CD4-positive, alpha-beta T cell treated with Interleukin-6 for 4 hours (primary cell): Measurements from ENCODE around the gene NAA35.
"Not testable (repeated sequence)": the region's sequence is repeated elsewhere in the genome, so short reads cannot be mapped to it uniquely, and the experiment has no call there.

ENCODE experiments used
- DNase-seq: peaks from one replicate; pipeline ENCODE4 v3.0.0-alpha.2; 2020; ENCODE audit warnings: mixed read lengths

NAA35 gene

DNA sequence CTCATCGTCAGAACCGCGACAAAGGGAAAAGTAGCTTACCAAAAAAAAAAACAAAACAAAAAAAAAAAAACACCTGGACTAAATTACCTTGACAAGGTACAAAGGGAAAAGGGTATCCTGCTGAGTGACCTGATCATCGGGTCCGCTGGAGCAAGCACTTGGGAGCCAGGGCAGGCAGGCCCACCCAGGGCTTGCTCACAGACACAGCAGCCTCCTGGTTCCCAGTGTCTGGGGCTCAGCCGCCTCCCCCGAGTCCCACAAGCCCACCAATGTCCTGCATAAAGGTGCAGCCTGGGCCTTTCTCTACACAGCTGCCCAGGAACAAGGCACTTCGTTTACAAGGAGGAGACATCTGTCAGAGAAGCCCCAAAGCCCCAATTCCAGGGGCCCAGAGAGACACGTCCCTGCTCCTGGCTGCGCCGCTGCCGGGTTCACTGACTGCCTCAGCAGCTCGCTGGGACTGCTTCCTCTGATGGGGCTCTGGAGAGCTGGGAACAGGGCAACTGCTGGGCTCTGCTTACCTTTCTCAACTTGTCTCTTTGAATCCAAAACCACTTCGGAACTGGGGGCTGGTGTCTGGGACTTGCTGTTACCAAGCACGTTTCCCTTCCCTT lies 95.0 kb downstream of the NAA35 start:
- DNase-seq = no peak

DNA sequence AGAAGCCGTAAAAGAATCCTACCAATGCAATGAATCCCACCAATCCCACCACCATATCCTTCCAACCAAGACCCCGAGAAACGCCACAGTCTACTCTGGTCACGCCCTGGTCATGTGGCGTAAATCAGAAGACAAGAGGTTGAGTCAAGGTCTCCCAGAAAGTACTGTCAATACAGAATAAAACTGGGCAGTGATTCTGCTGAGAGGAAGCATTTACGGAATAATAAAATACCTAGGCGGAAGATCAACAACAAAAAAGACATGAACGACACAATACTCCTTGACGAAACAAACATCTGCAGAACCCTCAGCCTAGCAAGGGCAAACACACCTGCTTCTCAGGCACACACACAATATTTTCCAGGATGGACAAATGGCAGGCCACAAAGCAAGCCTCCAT lies 95.6 kb downstream of the NAA35 start:
- no peak for DNase-seq

DNA sequence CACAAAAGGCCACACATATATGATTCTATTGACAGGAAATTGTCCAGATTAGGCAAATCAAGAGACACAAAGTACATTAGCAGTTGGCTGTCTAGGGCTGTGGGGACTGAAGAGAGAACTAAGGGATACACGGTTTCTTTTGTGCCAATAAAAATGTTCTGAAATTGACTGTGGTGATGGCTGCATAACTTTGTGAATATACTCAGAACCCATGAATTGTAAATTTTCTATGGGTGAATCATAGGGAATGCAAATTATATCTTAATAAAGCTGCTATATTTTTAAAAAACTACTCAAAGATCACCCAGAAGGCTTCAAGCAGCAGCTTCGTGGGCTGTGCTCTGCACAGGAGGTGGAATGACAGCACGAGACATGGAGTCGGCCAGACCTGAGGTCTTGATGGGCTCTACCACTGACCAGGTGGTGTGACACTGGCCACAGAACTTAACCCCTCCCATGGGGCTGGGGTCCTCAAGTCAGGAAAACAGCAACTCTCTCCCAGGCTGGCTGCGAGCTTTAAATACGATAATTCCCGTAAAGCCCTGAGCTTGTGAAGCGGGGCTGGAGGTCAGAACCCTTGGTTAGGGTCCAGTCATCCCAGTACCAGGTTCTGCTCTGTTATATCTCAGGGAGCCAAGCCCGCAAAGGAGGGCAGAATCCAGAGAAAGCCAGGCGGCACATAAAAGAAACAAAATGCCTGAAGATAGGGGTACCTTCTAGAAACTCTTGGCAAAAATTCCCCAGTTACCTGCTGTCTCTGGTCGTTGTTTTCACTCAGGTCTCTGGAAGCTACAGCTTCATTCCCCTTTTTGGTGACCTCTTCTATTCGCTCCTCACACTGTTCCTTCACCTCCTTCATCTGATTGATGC lies 99.3 kb downstream of the NAA35 start:
- no peak for DNase-seq

GRCh38 chr9:86040861-86041155 lies 99.9 kb downstream of the NAA35 start:
- no peak for DNase-seq

DNA sequence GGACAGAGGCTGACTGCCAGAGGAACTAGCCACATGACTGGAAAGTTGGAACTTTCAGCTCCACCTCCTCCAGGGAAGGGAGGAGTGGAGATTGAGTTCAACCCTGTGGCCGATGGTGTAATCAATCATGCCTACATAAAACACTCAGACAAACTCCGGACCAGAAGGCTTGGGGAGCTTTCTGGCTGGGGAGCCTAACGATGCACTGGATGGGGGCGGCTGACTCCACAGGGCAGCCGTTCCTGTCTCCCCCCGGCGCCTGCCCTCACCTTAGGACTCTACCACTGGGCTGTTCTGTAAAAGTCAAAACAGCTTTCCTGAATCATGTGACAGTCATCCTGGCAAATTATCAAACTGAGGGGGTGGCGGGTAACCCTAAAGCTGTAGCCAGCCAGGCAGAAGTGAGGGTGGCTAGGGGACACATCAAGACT lies 100.4 kb downstream of the NAA35 start:
- no peak for DNase-seq

- no peak for DNase-seq
Observed at GRCh38 chr9:86042199-86042978, 101.4 kb downstream of the NAA35 start.

DNA sequence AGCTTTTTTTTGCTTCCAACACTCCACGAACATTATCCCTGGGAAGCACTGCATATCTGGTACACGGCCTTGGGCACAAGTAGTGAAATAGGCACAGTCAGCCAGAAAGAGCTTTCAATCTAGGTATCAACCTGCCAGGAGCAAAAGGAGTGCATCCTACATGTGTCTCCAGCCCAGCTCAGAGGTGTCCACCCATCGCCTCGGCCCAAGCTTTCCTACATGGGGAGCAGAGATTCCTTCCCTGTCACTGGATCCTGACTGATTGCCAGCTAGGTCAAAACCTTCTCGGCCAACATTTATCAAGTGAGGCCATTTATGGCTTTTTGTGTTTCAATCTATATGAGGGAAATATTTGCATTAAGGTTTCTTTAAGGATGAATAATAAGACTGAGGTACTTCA lies 102.6 kb downstream of the NAA35 start:
- DNase-seq = no peak

DNA sequence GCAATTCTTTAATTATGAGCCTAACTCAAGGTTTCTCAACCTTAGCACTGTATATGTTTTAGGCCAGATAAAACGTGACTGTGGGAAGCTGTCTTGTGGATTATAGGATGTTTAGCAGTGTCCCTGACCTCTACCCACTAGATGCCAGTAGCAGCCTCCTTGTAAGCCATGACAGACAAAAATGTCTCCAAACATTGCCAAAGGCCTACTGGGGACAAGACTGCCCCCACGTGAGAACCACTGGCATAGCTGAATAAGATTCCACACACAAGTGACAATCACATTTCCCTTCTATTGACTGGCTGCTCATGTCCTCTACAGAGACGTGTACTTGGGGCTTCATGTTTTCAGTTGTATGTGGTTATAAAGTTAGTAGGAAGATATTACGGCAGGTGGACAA lies 103.1 kb downstream of the NAA35 start:
- DNase-seq = no peak

GRCh38 chr9:86045654-86046053 lies 104.7 kb downstream of the NAA35 start:
- no peak for DNase-seq

DNA sequence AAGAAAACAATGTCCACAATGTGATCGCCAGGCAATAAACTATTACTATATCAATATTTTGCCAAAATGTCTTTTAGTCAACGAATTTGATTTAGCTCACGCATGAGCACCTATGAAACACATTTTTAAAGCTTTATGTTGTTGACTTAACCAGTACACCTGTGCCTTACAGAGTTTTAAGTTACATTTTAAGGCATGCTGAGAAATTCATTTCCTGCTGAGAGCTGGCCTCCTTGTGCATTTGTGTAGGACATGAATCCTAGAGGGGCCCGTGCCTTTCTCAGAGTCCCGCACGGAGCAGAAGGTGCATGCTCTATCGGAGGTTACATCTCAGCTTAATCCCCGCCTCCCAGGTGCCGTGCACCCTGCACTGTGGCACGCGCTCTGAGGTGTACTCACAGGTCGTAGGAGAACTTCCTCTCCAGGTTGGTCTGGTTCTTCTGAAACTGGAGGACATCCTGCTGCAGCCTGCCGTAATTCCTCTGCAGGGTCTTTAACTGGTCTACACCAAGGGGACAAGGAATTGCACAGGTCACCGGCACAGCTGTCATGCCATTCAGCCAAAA lies 105.2 kb downstream of the NAA35 start:
- DNase-seq = no peak

DNA sequence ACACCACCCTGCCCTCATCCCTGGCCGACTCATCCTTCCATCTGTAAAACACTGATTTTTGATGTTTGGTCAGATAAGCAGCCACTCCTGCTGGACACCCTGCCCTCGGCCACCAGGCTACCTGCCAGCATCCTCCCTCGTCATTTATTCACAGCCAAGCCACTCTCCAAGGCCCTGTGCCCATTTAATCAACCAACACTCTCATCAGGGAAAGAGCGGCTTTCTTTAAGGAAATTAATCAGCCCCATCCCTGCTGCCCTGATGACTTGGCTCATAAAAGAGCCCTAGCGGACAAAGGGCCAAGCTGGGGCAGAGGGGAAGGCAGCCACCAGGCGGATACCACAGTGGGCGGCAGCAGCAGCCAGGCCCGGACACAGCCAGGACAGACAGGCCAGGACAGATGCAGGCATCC lies 106.0 kb downstream of the NAA35 start:
- no peak for DNase-seq

DNA sequence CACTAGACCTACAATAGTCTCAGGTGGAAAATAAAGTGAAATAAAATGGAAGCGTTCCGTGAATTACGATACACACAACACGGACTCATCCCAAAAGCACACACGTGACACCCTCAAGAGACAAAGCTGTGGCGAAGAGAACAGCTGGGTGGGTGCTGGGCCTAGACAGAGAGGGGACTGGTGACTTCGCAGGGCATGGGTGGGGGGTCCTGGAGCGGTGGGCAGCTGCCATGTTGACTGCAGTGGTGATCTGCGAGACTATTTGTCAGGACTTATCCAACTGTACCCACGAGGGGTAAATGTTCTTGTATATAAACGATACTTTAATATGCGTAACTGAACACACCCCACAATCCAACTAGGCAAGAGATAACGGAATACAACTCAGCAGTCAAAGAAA lies 106.4 kb downstream of the NAA35 start:
- DNase-seq = no peak

GRCh38 chr9:86048018-86048742 lies 107.2 kb downstream of the NAA35 start:
- DNase-seq = not testable (repeated sequence)

DNA sequence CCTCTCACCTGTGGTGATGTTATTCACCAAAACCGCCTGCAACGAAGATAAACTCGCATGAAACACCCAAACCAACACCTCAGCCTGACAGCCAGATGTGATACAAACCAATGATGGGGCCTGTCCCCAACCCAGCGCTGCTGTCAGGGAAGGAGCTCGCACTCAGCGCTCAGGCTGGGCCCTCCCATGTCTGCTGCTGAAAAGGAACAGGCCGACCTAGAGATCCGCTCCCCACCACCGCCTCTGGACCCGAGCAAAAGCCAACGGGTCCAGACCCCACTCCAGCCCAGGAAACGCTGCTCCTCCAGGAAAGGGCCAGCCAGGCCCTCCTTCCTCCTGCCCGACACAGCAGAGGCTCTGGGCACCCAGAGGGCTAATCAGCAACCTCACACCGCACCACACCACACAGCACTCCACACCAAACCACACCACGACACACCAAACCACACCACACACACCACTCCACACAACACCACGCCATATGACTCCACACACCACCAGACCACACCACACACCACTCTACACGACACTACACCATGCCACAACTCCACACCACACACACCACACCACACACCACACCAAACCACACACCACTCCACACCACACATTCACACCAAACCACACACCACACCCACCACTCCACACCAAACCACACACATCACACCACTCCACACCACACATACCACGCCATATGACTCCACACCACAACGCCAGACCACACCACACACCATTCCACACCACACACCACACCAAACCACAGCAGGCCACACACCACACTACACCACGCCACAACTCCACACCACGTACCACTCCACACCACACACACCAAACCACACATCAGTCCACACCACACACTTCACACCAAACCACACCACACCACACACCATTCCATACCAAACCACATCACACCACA lies 111.9 kb downstream of the NAA35 start:
- DNase-seq = no peak

DNA sequence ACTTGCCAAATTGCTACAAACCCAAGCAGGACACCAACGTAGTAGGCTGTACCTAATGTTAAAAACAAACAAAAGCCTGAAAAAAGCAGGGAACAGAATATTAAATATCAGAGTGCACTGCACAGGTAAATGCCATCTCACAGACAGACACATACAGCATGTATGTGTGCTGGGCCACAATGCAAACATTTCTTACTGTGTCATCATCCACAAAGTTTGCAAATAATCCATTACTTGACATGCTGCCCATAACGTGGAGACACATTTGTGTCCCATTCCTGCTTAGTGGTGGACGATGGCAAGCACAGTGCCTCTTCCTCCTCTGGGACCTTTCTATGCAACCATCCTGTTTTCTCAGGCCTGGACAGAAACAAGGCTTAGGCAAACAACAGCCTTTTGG lies 113.7 kb downstream of the NAA35 start:
- no peak for DNase-seq

DNA sequence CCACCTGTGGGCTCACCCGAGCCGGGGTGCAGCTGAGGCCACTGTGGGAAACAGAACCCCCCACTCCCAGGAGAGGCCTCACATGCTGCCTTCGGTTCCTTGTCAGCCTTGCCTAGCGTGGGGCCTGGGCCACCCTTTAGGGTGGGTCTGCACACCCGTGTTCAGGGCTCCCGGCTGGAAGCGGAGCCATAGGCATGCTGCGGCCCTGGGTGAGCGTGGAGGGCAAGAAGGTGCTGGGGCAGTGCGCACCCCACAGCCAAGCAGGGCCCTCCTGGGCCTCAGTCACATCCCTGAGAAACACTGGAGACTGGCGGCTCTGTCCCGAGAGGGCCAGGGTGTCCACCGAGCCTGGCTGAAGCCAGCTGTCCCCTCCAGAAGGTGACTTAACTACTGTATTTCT lies 116.5 kb downstream of the NAA35 start:
- no peak for DNase-seq

DNA sequence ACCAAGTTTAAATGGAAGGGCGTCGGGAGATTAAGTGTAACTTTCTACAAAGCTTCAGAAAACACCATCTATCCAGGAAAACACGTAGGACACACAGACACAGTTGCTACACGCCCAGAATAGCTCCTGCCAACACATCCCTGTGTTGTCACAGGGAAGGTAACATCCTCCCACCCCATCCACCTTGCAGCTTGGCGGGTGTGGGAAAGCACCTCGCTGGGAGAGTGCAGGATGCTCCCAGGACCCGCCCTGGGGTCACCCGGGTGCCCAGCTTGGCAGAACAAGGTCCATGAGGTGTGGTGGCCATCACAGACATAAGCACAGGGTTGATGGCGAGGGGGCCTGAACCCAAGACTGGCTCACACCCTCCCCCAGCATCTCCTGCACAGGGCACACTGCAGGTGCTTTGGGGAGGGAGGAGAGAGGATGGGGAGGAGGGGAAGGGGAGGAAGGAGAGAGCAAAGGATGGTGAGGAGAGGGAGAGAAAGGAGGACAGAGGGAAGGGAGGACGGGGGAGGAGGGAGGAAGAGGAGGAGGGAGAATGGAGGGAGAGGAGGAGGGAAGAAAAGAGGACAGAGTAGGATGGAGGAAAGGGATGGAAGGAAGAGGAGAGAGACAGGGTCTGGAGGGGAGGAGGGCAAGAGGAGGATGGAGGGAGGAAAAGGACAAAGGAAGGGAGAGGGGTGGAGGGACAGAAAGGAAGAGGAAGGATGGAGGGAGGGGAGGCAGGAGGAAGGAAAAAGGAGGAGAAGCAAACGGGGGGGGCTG lies 121.2 kb downstream of the NAA35 start:
- no peak for DNase-seq

GRCh38 chr9:86062845-86063693 lies 122.1 kb downstream of the NAA35 start:
- DNase-seq = no peak

- DNase-seq = no peak
Observed at GRCh38 chr9:86064220-86064619, 123.3 kb downstream of the NAA35 start.
